Large intestine (tissue), 3 donors: Measurements from ENCODE around the gene KLHL2. TPM values are rescaled to one million over a fixed set of nuclear protein-coding genes. Genes with fewer than 3 reads are reported as not detected.
A peak's percentile ranks its signal among the peaks of the same experiment; 100 is the strongest.
"Not testable (repeated sequence)": the region's sequence is repeated elsewhere in the genome, so short reads cannot be mapped to it uniquely, and the experiment has no call there.

Experiments
- DNase-seq, 2 donors: peaks; one replicate each; pipeline versions ENCODE4 v3.0.0 to v3.0.0-alpha.2; 2013
- H3K27ac ChIP-seq: one replicate; pipeline ENCODE4 v1.5.1; 2013; ENCODE audit warnings: low read length
- H3K27me3 ChIP-seq: 2 replicates; pipeline ENCODE4 v1.6.1; 2013; ENCODE audit warnings: low read length; ENCODE audit not compliant: control insufficient read depth, insufficient read depth
- H3K36me3 ChIP-seq: 2 replicates; pipeline ENCODE4 v1.6.1; 2013; ENCODE audit warnings: low read length; ENCODE audit not compliant: control insufficient read depth, insufficient read depth
- H3K4me1 ChIP-seq: one replicate; pipeline ENCODE4 v1.6.1; 2013; ENCODE audit warnings: low read length; ENCODE audit not compliant: control insufficient read depth, insufficient read depth
- H3K4me3 ChIP-seq: one replicate; pipeline ENCODE4 v1.5.1; 2013; ENCODE audit warnings: low read length
- H3K9me3 ChIP-seq: one replicate; pipeline ENCODE4 v1.6.1; 2013; ENCODE audit warnings: mild to moderate bottlenecking, low read depth, low read length, moderate library complexity; ENCODE audit not compliant: control insufficient read depth
- WGBS: methylation state at CpG from one replicate; pipeline ENCODE4 v1.1.5; 2013; ENCODE audit warnings: low lambda C conversion rate; ENCODE audit not compliant: insufficient coverage; 5-methylcytosine and 5-hydroxymethylcytosine counted together
- polyA plus RNA-seq: library from polyadenylated mRNA; unstranded; fragments of 120-200 nt; gene quantifications from one replicate; pipeline ENCODE4 v1.2.1, GENCODE V29; 2013

The KLHL2 gene
- polyA plus RNA-seq, 1 donor = 15.0 TPM

DNA sequence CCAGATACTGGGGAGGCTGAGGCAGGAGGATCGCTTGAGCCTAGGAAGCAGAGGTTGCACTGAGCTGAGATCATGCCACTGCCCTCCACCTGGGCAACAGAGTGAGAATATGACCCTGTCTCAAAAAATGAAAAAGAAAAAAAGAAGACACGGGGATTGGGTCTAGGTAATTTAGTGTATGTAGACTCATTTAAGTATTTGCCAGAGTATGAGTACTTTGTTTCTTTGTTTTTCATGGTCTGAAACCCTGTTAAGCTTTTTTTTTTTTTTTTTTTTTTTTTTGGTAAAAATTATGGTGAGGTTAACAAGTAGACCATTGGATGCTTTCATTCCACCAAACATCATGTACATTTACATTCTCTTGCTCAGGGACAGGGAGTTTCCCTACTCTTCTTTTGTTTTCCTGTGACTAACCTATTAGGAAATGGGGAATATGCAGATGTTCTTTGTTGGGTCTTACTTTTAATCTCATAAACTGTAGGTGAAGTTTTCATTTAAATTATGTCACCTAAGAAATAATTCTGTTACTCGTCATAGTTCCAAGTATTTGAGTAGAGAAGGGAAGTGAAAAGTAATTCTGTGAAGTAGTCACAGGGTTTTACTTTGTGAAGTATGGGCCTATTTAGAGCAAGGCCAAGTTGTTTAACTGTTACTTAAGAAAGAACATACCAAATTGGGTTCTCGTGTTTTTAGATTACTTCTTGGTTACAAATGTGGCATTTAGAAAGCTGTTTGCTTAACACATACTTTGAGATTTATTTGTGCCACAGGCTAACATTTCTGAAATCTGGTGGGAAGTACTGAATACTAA is 25.5 kb downstream of the KLHL2 start:
- H3K36me3 ChIP-seq, DNase-seq, H3K27me3 ChIP-seq, H3K4me3 ChIP-seq, H3K27ac ChIP-seq, H3K9me3 ChIP-seq, H3K4me1 ChIP-seq: not testable (repeated sequence)
- no CpG with 5 or more reads among the region's 4 CpGs for WGBS

DNA sequence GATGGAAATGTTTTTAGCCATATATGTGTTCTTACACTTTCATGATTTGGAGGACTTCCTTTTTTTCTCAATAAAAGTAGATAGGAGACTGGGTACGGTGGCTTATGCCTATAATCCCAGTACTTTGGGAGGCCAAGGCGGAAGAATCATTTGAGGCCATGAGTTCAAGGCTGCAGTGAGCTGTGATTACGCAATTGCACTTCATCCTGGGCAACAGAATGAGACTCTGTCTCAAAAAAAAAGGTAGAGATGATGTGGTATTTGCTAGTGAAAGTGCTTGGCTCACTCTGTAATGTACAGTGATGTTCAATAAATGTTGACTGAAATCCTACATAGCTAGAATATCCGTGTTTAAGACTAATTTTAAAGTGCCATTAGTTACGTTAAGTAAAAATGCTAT is 27.4 kb downstream of the KLHL2 start:
- H3K4me1 ChIP-seq = no peaks in the 10 kb centered on the region
- no peak for DNase-seq
- H3K27ac ChIP-seq = no peak overlapping the region
- H3K27me3 ChIP-seq = no peaks in the 10 kb centered on the region
- H3K36me3 ChIP-seq = peaks cover under 1% of the 10 kb centered on the region
- H3K4me3 ChIP-seq = no peak overlapping the region
- no peaks in the 10 kb centered on the region for H3K9me3 ChIP-seq
- WGBS = no CpG with 5 or more reads among the region's 5 CpGs

DNA sequence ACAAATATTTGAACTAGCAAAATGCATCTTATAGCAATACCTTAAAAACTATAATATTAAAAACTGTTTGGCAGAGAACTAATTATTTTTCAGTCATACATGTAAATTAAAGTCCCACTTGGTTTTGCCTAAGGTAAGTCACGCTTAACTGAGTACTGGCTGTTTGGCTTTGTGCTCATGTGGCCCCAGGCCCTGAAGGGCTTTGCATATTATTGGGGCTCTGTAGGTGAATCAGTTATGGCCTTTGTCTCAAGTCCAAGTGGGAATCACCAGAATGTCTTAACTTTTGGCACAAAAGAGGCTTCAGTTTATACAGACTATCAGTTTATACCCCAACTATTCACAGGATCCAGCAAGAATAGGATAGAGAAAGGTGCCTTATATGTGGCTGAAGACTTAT is 29.5 kb downstream of the KLHL2 start:
- H3K4me1 ChIP-seq, H3K36me3 ChIP-seq, H3K9me3 ChIP-seq, H3K27ac ChIP-seq, H3K27me3 ChIP-seq, H3K4me3 ChIP-seq, DNase-seq: not testable (repeated sequence)
- WGBS = no CpG with 5 or more reads among the region's 1 CpG

DNA sequence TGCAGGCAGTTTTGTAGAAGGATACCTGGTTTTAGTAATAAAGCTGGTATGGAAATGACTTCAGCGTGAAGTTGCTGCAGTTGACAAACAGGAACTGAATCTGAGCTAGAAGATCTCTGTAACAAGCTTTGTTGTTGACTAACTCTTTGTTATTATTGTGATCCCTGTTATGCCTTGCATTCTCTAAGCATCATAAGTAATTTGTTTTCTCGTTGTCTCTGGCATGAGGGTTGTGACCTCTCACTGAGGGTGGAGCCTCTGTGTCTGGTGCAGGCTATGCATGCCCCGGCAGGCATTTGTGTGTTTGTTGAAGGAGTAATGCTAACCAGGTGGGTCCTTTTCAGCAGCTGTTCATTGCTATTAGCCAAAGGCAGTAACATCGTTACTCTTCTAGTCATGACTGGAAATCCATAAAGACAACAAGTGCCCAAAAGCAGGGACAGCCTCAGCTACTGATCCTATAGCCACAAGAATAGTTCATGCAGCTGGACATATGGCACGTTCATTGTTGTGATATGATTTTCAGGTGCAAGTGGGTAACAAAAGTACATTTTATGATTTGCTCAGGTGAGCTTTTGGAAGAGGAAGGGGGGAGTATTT is 30.8 kb downstream of the KLHL2 start:
- not testable (repeated sequence) for H3K27ac ChIP-seq, H3K27me3 ChIP-seq, H3K36me3 ChIP-seq, DNase-seq, H3K4me1 ChIP-seq, H3K9me3 ChIP-seq, H3K4me3 ChIP-seq
- no CpG with 5 or more reads among the region's 5 CpGs for WGBS

DNA sequence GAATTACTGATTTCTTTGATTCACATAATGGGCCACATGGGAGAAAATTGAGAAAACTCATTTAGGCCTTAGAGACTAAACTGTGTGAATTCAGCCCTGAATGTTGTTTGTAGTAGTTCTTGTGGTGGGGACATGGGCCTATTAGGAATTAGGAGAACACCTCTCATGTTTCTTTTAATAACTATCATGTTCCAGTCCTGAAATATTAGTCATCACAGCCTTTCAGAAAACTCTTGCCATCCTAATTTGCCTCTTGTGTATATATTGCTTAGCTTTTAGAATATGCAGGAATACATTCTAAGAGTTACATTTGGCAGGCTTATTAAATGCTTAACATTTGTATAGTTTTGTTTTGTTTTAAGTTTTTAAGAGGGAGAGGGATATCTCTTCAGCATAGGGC is 33.4 kb downstream of the KLHL2 start:
- not testable (repeated sequence) for DNase-seq, H3K27ac ChIP-seq, H3K4me3 ChIP-seq, H3K9me3 ChIP-seq, H3K27me3 ChIP-seq, H3K4me1 ChIP-seq, H3K36me3 ChIP-seq

DNA sequence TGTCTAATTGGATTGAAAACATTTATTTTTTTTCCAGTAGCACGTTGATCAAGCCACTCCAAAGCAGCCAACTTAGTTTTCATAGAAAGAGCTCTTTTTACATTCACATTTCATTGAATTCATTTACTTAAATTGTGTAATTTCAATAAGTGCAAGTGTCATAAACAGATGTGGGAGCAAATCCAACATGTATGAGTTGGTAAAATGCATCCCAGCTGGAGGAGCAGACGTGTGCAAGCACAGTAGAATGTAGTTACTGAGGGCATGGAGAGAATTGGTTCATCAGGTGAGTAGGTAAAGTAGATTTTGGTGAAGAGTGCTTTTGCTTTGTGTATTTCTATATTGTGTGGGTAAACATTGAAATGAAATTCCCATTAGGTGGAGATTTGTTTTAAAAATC is 36.8 kb downstream of the KLHL2 start:
- not testable (repeated sequence) for DNase-seq, H3K9me3 ChIP-seq, H3K27ac ChIP-seq, H3K4me3 ChIP-seq, H3K27me3 ChIP-seq, H3K36me3 ChIP-seq, H3K4me1 ChIP-seq
- no CpG with 5 or more reads among the region's 2 CpGs for WGBS

DNA sequence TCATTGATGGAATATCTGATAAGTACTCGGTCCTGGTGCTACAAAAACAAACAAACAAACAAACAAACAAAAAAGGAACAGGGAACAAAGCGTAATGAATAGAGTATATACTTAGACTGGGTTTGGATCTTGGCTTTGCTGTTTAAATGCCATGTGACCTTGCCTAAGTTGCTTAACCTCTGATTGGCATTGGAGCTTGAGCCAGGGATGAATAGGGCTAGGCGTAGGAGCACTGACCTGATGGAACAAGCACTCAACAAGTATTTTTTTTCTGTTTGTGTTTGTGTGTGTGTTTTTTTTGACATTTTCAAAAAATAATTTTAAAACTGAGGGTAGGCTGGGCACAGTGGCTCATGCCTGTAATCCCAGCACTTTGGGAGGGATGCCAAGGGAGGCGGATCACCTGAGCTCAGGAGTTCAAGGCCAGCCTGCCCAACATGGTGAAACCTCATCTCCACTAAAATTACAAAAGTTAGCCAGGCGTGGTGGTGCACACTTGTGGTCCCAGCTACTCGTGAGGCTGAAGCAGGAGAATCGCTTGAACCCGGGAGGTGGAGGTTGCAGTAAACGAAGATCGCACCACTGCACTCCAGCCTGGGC is 37.3 kb downstream of the KLHL2 start:
- WGBS = 80% methylated on average over 1 of the region's 10 CpGs
- not testable (repeated sequence) for H3K36me3 ChIP-seq

DNA sequence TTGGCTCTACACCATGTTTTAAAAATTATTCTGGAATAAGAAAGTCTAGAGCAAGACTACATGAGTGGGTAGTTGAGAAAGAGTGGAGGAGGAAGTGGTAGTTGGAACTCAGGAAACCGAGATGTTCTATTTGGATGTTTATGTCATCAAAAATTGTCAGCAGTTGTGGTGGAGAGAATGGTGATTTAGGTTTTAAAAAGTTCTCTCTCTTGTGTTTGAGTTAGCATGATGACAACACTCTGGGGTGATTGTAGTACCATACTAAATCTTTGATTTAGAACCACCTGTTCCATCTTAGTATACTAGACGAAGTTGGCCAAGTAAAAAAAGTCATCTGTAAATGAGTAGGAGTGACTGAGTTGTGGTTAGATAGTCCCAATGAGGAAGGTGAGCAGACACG is 40.7 kb downstream of the KLHL2 start:
- H3K36me3 ChIP-seq = no peaks in the 10 kb centered on the region
- WGBS = no CpG with 5 or more reads among the region's 3 CpGs
- DNase-seq = no peak
- H3K27ac ChIP-seq = no peak overlapping the region
- H3K9me3 ChIP-seq = no peaks in the 10 kb centered on the region
- no peaks in the 10 kb centered on the region for H3K4me1 ChIP-seq
- no peaks in the 10 kb centered on the region for H3K27me3 ChIP-seq
- H3K4me3 ChIP-seq = no peak overlapping the region

More for the DNA sequence above, 37.3 kb downstream of the KLHL2 start:
- H3K4me1 ChIP-seq, H3K4me3 ChIP-seq, H3K27me3 ChIP-seq, H3K27ac ChIP-seq, DNase-seq, H3K9me3 ChIP-seq: not testable (repeated sequence)

DNA sequence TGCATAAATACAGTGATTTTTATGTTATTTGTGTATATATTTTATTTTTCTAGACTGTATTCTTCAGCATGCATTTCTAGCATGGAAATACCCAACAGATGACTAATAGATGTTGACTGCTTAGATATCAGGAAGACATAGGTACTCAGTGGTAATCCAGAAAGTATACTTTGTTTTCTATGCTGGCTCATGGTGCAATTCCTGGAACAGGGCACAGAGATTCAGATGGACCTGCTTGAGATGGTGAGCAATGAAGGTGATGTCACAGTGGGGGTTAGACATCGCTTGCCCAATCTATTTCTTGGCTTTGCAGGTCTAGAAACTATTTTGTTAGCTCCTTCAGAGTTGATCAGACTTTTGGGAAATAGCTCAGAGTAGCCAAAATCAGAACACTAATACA is 41.5 kb downstream of the KLHL2 start:
- no CpG with 5 or more reads among the region's 1 CpG for WGBS
- not testable (repeated sequence) for H3K4me3 ChIP-seq, H3K27me3 ChIP-seq, H3K4me1 ChIP-seq, H3K36me3 ChIP-seq, H3K27ac ChIP-seq, H3K9me3 ChIP-seq, DNase-seq

DNA sequence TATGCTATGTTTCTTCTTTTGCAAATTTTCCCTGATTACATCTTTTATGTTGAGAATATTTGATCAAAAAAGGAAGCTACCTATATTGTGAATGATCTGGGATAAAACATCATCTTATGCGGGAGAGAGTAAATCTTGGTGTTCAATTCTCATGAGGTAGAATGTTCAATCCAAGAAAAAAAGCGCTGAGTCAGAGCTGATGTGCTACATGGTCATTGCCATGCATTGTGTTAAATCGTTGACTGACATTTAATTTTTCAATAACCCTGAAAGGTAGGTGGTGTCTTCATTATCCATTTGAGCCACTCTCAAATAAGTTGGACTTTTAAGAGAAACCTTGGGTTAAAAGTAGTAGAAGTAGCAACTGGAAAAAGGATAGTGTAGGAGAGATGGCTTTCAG is 47.4 kb downstream of the KLHL2 start:
- not testable (repeated sequence) for H3K27ac ChIP-seq, H3K4me3 ChIP-seq, H3K27me3 ChIP-seq, H3K9me3 ChIP-seq, DNase-seq, H3K4me1 ChIP-seq, H3K36me3 ChIP-seq
- WGBS = no CpG with 5 or more reads among the region's 3 CpGs

DNA sequence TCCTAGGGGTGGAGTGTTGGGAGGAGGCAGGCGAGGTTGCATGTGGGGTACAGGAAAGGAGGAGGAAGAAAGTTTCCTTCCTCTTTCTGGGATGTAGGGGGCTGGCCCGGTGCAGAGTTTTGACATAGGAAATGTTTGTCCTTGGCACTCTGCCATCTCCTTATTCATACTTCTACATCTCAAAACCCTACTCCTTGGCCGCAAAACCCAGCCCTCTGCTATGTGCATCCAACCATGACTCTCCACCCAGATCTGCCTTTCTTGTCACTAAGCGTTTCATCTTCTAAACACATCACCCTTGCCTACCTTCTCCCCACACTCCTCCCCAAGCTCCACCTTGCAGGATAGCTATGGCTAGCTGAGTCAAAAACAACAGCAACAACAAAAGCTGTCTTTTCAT is 48.1 kb downstream of the KLHL2 start:
- H3K9me3 ChIP-seq, H3K36me3 ChIP-seq: not testable (repeated sequence)
- no CpG with 5 or more reads among the region's 4 CpGs for WGBS

More for the DNA sequence above, 48.1 kb downstream of the KLHL2 start:
- not testable (repeated sequence) for H3K27ac ChIP-seq, H3K4me1 ChIP-seq, H3K4me3 ChIP-seq, H3K27me3 ChIP-seq
- DNase-seq = peak in 1 of 2 donors; percentile 11
